Measurements from ENCODE around the gene SPDYE5. TPM values are rescaled to one million over a fixed set of nuclear protein-coding genes. Genes with fewer than 3 reads are reported as not detected.

The SPDYE5 gene
- total RNA-seq, 1 experiment from 2014 or later: not detected

- TF ChIP-seq ZBTB33 (IDR thresholded peaks at IDR 0.05; ENCODE audit: extremely low read depth, insufficient replicate concordance, low read length): no peak
- TF ChIP-seq ELF1 (IDR thresholded peaks at IDR 0.05; ENCODE audit: borderline replicate concordance, low read depth): no peak
- TF ChIP-seq ZFX (IDR thresholded peaks at IDR 0.05): no peak
- TF ChIP-seq YY1 (IDR thresholded peaks at IDR 0.05; ENCODE audit: extremely low read depth, insufficient replicate concordance, low read depth, low read length): no peak
- TF ChIP-seq RAD21 (IDR thresholded peaks at IDR 0.05; ENCODE audit: low read depth): no peak
- TF ChIP-seq POLR2A (IDR thresholded peaks at IDR 0.05; ENCODE audit: borderline replicate concordance, extremely low read depth, insufficient read depth, insufficient read length): no peak
- TF ChIP-seq EZH2phosphoT487 (IDR thresholded peaks at IDR 0.05; ENCODE audit: borderline replicate concordance): no peak
- TF ChIP-seq CEBPB (IDR thresholded peaks at IDR 0.05; ENCODE audit: low read depth): no peak
- 0 out of 2 replicates have a peak, but pooled peaks have one; percentile 29 for TF ChIP-seq SP1 (IDR thresholded peaks at IDR 0.05; ENCODE audit: low read depth)
- no peak for TF ChIP-seq SIN3A (IDR thresholded peaks at IDR 0.05; ENCODE audit: low read depth)
- TF ChIP-seq TCF7L2 (IDR thresholded peaks at IDR 0.05; ENCODE audit: borderline replicate concordance, extremely low read depth, insufficient read depth, insufficient read length): peak; percentile 74
- TF ChIP-seq EGR1 (IDR thresholded peaks at IDR 0.05; ENCODE audit: low read depth): no peak
- TF ChIP-seq SRF (IDR thresholded peaks at IDR 0.05; ENCODE audit: low read depth): 0 out of 2 replicates have a peak, but pooled peaks have one; percentile 43
- no peak for TF ChIP-seq CBX3 (IDR thresholded peaks at IDR 0.05; ENCODE audit: low read depth)
- peak; percentile 56 for TF ChIP-seq JUND (IDR thresholded peaks at IDR 0.05)
Observed at GRCh38 chr7:75531359-75531821, 39.3 kb downstream of the SPDYE5 start (continued).

- Histone ChIP-seq H3K4me2 (ENCODE audit: low read length) (0 out of 2 replicates have a peak overlapping the region, but pooled peaks have one; percentile 21), H2AFZ (ENCODE audit: low read depth, low read length, poor library complexity, severe bottlenecking) (no peak overlapping the region), H3K36me3 (ENCODE audit: control insufficient read depth in 1 of 2, insufficient read depth in 2 of 2, low read length in 2 of 2) (no peaks in the 10 kb centered on the region; a peak in 1 of 4 replicates), H3K9me2 (ENCODE audit: insufficient read depth) (no peaks in the 10 kb centered on the region), H3K27ac (ENCODE audit: low read depth, low read length) (no peak overlapping the region), H4K20me1 (ENCODE audit: insufficient read depth) (no peaks in the 10 kb centered on the region), H3K9me3 (ENCODE audit: control insufficient read depth in 1 of 2, insufficient read depth in 1 of 2, low read depth in 1 of 2, low read length in 2 of 2) (no peaks in the 10 kb centered on the region), H3K4me3 (replicated peaks in 1 of 2; ENCODE audit: low read depth in 1 of 2, low read length in 2 of 2) (no peak overlapping the region), H3K4me1 (ENCODE audit: control insufficient read depth in 1 of 2, insufficient read depth in 2 of 2, low read length in 2 of 2) (peaks cover 24 to 38% of the 10 kb centered on the region in 2 experiments), H3K27me3 (ENCODE audit: insufficient read depth, low read length) (no peaks in the 10 kb centered on the region), H3K9ac (ENCODE audit: low read length) (no peak overlapping the region), H3K79me2 (ENCODE audit: insufficient read depth, low read length) (peaks cover 3% of the 10 kb centered on the region)
- ChIA-PET CTCF (interaction anchor here (1.9 kb wide), 1 partner anchor 230 kb away, joined by 4 read pairs; no protein-coding TSS in a partner anchor), POLR2A (no interaction called here), RAD21 (ENCODE audit: low non-redundant PET in 1 of 2, low total read pairs in 2 of 2, uncharacterized antibody in 2 of 2, unreplicated experiment in 2 of 2) (no interaction called here)
- no peak for TF ChIP-seq REST (IDR thresholded peaks at IDR 0.05; ENCODE audit: low read depth)
- TF ChIP-seq CBX3 (IDR thresholded peaks at IDR 0.05; ENCODE audit: low read depth): no peak
- TF ChIP-seq ZBTB33 (IDR thresholded peaks at IDR 0.05; ENCODE audit: extremely low read depth, insufficient replicate concordance, low read length): no peak
- TF ChIP-seq POLR2AphosphoS5 (IDR thresholded peaks at IDR 0.05; ENCODE audit: low read depth, low read length): no peak
- no peak for TF ChIP-seq SP1 (IDR thresholded peaks at IDR 0.05; ENCODE audit: low read depth)
- TF ChIP-seq EZH2 (IDR thresholded peaks at IDR 0.05): no peak
- TF ChIP-seq FOSL1 (IDR thresholded peaks at IDR 0.05; ENCODE audit: low read depth): no peak
- DNase-seq (ENCODE audit: low read depth, low spot score) (no peak), ATAC-seq (no peak)
- intact Hi-C loops (cut with micrococcal nuclease): no loop called here
- BruUV-seq (replicated peaks): no TSS peak
Observed at GRCh38 chr7:75532639-75533038, 40.5 kb downstream of the SPDYE5 start.

Data from HCT116 (cell line).